Measurements from ENCODE around the gene SCN3A. TPM values are rescaled to one million over a fixed set of nuclear protein-coding genes. Genes with fewer than 3 reads are reported as not detected.

The SCN3A gene
- total and polyA plus RNA-seq, 2 of the 13 experiments (the other 11 are each of a cell fraction or from before 2014, with no cell fraction given) = not detected

GRCh38 chr2:165238295-165238694, 34.4 kb upstream of the SCN3A start (continued):
- TF ChIP-seq TIGD3 (CRISPR knock-in tag; IDR thresholded peaks at IDR 0.05; ENCODE audit: borderline replicate concordance) = no peak
- TF ChIP-seq ZNF841 (CRISPR knock-in tag; IDR thresholded peaks at IDR 0.05; ENCODE audit: borderline replicate concordance) = no peak
- TF ChIP-seq RFX3 (CRISPR knock-in tag; IDR thresholded peaks at IDR 0.05) = no peak
- no peak for TF ChIP-seq HBP1 (CRISPR knock-in tag; IDR thresholded peaks at IDR 0.05; ENCODE audit: low read depth)
- TF ChIP-seq TFE3 (CRISPR knock-in tag; IDR thresholded peaks at IDR 0.05) = peak; percentile 44; the same call in 1 of the 2 replicates
- TF ChIP-seq PBX3 (CRISPR knock-in tag; IDR thresholded peaks at IDR 0.05; ENCODE audit: borderline replicate concordance) = no peak
- no peak for TF ChIP-seq RCOR2 (CRISPR knock-in tag; IDR thresholded peaks at IDR 0.05)
- no peak for TF ChIP-seq ZNF138 (CRISPR knock-in tag; IDR thresholded peaks at IDR 0.05; ENCODE audit: low read depth)
- no peak for TF ChIP-seq FOXK2 (IDR thresholded peaks at IDR 0.05)
- no peak for TF ChIP-seq NR2F6 (IDR thresholded peaks at IDR 0.05)
- TF ChIP-seq NR2F6 (CRISPR knock-in tag; IDR thresholded peaks at IDR 0.05) = no peak
- no peak for TF ChIP-seq PAX8 (CRISPR knock-in tag; IDR thresholded peaks at IDR 0.05; ENCODE audit: borderline replicate concordance)
- TF ChIP-seq ZNF703 (CRISPR knock-in tag; IDR thresholded peaks at IDR 0.05; ENCODE audit: borderline replicate concordance) = no peak
- TF ChIP-seq ZNF513 (CRISPR knock-in tag; conservative IDR thresholded peaks at IDR 0.05) = no peak
- TF ChIP-seq RFX5 (IDR thresholded peaks at IDR 0.05; ENCODE audit: low read depth, low read length) = no peak
- TF ChIP-seq TRAFD1 (CRISPR knock-in tag; IDR thresholded peaks at IDR 0.05; ENCODE audit: borderline replicate concordance) = no peak
- no peak for TF ChIP-seq KAT7 (CRISPR knock-in tag; IDR thresholded peaks at IDR 0.05; ENCODE audit: borderline replicate concordance)
- no peak for TF ChIP-seq NFYC (CRISPR knock-in tag; IDR thresholded peaks at IDR 0.05)
- TF ChIP-seq EEA1 (CRISPR knock-in tag; IDR thresholded peaks at IDR 0.05; ENCODE audit: borderline replicate concordance) = no peak
- TF ChIP-seq FOXP1 (IDR thresholded peaks at IDR 0.05) = no peak
- no peak for TF ChIP-seq FOXP1 (CRISPR knock-in tag; IDR thresholded peaks at IDR 0.05)
- no peak for TF ChIP-seq ZMAT3 (CRISPR knock-in tag; conservative IDR thresholded peaks at IDR 0.05)
- TF ChIP-seq ASH2L (IDR thresholded peaks at IDR 0.05; ENCODE audit: insufficient read length, low read depth, low read length) = no peak
- peak; percentile 91 for TF ChIP-seq EHMT2 (IDR thresholded peaks at IDR 0.05; ENCODE audit: borderline replicate concordance, low read depth, low read length)
- no peak for TF ChIP-seq ZNF329 (CRISPR knock-in tag; IDR thresholded peaks at IDR 0.05; ENCODE audit: low read depth)

All from HepG2 (cell line).